ENCODE data around the gene SCN5A. TPM values are rescaled to one million over a fixed set of nuclear protein-coding genes. Genes with fewer than 3 reads are reported as not detected.
A peak's percentile ranks its signal among the peaks of the same experiment; 100 is the strongest.

Gene SCN5A
- total and polyA plus RNA-seq, 2 experiments from 2014 or later, result 0.97 to 1.3 TPM

GRCh38 chr3:38575279-38575843 lies 74.1 kb downstream of the SCN5A start:
- Histone ChIP-seq H3K27me3 (no peaks in the 10 kb centered on the region), H3K79me2 (no peaks in the 10 kb centered on the region), H4K20me1 (ENCODE audit: insufficient read depth, poor library complexity, severe bottlenecking) (no peaks in the 10 kb centered on the region), H3K4me3 (no peak overlapping the region), H3K27ac (no peak overlapping the region), H2AFZ (no peak overlapping the region), H3K9me2 (replicated peaks; ENCODE audit: insufficient read depth) (no peaks in the 10 kb centered on the region), H3K4me1 (ENCODE audit: insufficient read depth) (no peaks in the 10 kb centered on the region), H3K4me2 (no peak overlapping the region), H3K36me3 (replicated peaks; ENCODE audit: insufficient read depth, low read depth) (no peaks in the 10 kb centered on the region), H3K9me3 (ENCODE audit: low read depth) (no peaks in the 10 kb centered on the region)
- TF ChIP-seq EZH2 (IDR thresholded peaks at IDR 0.05; ENCODE audit: borderline replicate concordance) (no peak), EZH2phosphoT487 (IDR thresholded peaks at IDR 0.05; ENCODE audit: low read depth, severe bottlenecking, unreplicated experiment) (no peak), CTCF (IDR thresholded peaks at IDR 0.05; ENCODE audit: poor library complexity) (no peak)
- 91% methylated on average over 18 of the region's 18 CpGs for WGBS (ENCODE audit: low lambda C conversion rate, missing lambda C conversion rate)
- DNase-seq (ENCODE audit: low spot score), result peak; percentile 1

- Histone ChIP-seq H3K9me3 (ENCODE audit: low read depth) (no peaks in the 10 kb centered on the region), H4K20me1 (ENCODE audit: insufficient read depth, poor library complexity, severe bottlenecking) (no peaks in the 10 kb centered on the region), H3K36me3 (replicated peaks; ENCODE audit: insufficient read depth, low read depth) (no peaks in the 10 kb centered on the region), H3K4me1 (ENCODE audit: insufficient read depth) (no peaks in the 10 kb centered on the region), H3K9me2 (replicated peaks; ENCODE audit: insufficient read depth) (no peaks in the 10 kb centered on the region), H3K4me3 (no peak overlapping the region), H2AFZ (no peak overlapping the region), H3K4me2 (no peak overlapping the region), H3K79me2 (no peaks in the 10 kb centered on the region), H3K27ac (no peak overlapping the region), H3K27me3 (no peaks in the 10 kb centered on the region)
- WGBS (ENCODE audit: low lambda C conversion rate, missing lambda C conversion rate), result 69% methylated on average over 6 of the region's 6 CpGs
- peak; percentile 8 for DNase-seq (ENCODE audit: low spot score)
- TF ChIP-seq EZH2phosphoT487 (IDR thresholded peaks at IDR 0.05; ENCODE audit: low read depth, severe bottlenecking, unreplicated experiment), result no peak
- no peak for TF ChIP-seq CTCF (IDR thresholded peaks at IDR 0.05; ENCODE audit: poor library complexity)
- TF ChIP-seq EZH2 (IDR thresholded peaks at IDR 0.05; ENCODE audit: borderline replicate concordance), result no peak
Measured at GRCh38 chr3:38574411-38575278, 74.8 kb downstream of the SCN5A start.

- H3K9me2 ChIP-seq (replicated peaks; ENCODE audit: insufficient read depth), result no peaks in the 10 kb centered on the region
- no peak overlapping the region for H2AFZ ChIP-seq
- no peaks in the 10 kb centered on the region for H3K4me1 ChIP-seq (ENCODE audit: insufficient read depth)
- H4K20me1 ChIP-seq (ENCODE audit: insufficient read depth, poor library complexity, severe bottlenecking), result no peaks in the 10 kb centered on the region
- no peaks in the 10 kb centered on the region for H3K36me3 ChIP-seq (replicated peaks; ENCODE audit: insufficient read depth, low read depth)
- no peak for TF ChIP-seq EZH2 (IDR thresholded peaks at IDR 0.05; ENCODE audit: borderline replicate concordance)
- no peak for TF ChIP-seq EZH2phosphoT487 (IDR thresholded peaks at IDR 0.05; ENCODE audit: low read depth, severe bottlenecking, unreplicated experiment)
- TF ChIP-seq CTCF (IDR thresholded peaks at IDR 0.05; ENCODE audit: poor library complexity), result no peak
- no peak overlapping the region for H3K27ac ChIP-seq
- no peaks in the 10 kb centered on the region for H3K9me3 ChIP-seq (ENCODE audit: low read depth)
- H3K4me3 ChIP-seq, result no peak overlapping the region
- WGBS (ENCODE audit: low lambda C conversion rate, missing lambda C conversion rate), result 93% methylated on average over 3 of the region's 3 CpGs
- no peak overlapping the region for H3K4me2 ChIP-seq
- H3K79me2 ChIP-seq, result no peaks in the 10 kb centered on the region
- no peaks in the 10 kb centered on the region for H3K27me3 ChIP-seq
- DNase-seq (ENCODE audit: low spot score), result no peak
Measured at GRCh38 chr3:38573556-38573955, 75.9 kb downstream of the SCN5A start.

Measured in hepatocyte (in vitro differentiated cells).